Activated CD4-positive, alpha-beta T cell treated with anti-CD3 and anti-CD28 coated beads, Interleukin-10, Interleukin-2, amounts not matched to agents 100 ng/mL and 50 ng/mL, durations not matched to agents 16 hours and 8 hours (primary cell): ENCODE data around the gene ZDHHC11.
A peak's percentile ranks its signal among the peaks of the same experiment; 100 is the strongest.
"Not testable (repeated sequence)": the region's sequence is repeated elsewhere in the genome, so short reads cannot be mapped to it uniquely, and the experiment has no call there.

Experiments
- DNase-seq: peaks from one replicate; pipeline ENCODE4 v3.0.0-alpha.2; 2020

The ZDHHC11 gene

DNA sequence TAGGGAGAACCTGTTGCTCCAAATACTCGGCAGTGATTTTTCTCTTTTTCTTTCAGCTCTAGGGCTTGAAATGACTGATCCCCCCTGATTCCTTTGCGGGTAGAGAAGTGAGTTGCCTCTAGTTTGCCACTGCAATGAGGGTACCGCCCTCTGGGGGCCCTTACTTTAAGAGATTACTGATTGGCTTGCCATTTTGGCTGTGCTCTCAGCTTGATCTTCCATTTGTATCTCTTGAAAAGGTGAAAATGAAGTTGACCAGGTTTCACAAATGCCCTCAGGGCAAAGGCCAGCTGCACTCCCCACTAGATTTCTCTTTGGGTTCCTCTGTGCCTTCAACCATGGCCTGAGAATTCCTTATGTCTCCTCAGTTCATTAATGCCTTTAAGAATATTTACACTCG, 52.8 kb downstream of the ZDHHC11 start:
- DNase-seq, result not testable (repeated sequence)

DNA sequence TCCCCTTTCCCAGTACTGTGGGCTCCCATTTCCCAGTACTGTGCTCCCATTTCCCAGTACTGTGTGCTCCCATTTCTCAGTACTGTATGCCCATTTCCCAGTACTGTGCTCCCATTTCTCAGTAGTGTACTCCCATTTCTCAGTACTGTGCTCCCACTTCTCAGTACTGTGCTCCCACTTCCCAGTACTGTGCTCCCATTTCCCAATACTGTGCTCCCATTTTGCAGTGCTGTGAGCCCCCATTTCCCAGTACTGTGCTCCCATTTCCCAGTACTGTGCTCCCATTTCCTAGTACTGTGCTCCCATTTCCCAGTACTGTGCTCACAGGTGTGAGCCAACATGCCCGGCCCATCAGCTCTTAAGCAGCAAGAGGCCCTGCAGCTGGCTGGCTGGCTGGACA, 54.9 kb downstream of the ZDHHC11 start:
- not testable (repeated sequence) for DNase-seq

DNA sequence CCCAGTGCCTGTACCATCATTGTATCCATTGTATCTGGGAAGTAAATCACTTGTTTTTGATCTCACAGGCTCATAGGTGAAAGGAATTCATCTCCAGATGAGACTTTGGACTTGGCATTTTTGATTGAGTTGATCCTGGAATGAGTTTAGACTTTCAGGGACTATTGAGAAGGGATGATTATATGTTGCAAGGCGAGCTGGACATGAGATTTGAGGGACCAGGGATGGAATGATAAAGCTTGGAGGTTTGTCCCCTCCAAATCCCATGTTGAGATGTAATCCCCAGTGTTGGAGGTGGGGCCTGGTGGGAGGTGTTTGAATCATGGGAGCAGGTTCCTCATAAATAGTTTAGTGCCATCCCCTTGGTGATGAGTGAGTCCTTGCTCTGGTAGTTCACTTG, 55.8 kb downstream of the ZDHHC11 start:
- not testable (repeated sequence) for DNase-seq

DNA sequence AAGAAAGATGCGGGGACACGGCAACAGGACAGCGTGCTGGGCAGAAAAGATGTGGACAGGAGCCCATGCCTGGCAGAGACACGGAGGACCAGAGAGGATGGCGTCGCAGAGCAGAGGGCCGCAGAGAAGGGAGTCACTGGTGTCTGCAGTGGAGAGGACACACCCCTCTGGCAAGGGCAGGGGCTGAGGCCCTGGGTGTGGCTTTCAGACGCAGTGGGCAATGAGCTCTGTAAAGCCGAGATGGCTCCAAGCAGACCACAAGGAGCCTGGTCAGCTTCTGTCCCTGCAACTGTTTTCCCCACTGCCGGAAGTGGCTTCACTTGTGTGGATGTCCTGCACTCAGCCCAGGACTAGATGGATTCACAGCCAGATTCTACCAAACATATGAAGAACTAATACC, 62.1 kb downstream of the ZDHHC11 start:
- not testable (repeated sequence) for DNase-seq

DNA sequence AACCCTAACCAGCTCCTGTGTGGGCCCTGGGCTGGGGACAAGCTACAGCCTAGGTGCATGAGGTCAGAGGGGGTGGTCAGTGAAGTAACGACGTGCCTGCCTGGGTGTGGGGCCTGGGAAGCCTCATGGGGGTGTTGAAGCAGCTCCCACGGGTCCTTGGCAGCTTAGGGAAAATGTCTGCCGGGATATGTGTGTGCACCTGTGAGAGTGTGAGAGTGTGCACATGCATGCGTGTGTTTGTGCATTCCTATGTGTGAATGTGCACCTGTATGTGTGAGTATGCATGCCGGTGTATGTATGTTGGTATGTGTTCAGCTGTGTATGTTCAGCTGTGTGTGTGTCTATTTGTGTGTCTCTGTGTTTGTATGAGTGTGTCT, 62.9 kb downstream of the ZDHHC11 start:
- not testable (repeated sequence) for DNase-seq

DNA sequence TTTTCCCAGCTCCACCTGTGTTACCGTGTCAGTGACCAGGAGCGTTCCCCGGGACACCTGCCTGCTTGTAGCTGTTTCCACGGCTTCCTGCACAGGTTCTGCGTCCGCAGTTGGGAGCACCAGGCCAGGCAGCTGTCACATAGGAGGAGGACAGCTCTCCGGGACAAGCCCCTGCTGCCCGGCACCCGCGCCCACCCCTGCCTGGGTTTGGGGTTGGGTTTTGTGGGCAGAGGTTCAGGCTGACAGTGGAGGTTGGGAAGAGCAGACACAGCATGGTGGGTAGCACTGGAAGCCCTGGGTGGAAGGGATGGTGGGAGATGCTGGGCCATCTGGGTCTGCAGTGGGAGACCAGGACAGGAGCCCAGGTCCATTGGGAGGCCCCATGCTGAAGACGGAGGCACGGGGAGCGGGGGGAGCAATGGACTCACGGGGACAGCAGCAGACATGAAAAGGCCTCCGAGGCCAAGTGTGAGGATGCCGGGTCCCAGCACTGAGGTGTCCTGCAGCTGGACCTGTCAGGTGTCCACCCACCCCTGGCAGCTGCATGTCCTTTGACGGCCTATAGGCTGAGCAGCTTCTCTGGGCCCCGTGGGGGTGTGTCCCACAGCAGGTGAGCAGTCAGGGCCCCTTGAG, 63.4 kb downstream of the ZDHHC11 start:
- DNase-seq, result not testable (repeated sequence)

DNA sequence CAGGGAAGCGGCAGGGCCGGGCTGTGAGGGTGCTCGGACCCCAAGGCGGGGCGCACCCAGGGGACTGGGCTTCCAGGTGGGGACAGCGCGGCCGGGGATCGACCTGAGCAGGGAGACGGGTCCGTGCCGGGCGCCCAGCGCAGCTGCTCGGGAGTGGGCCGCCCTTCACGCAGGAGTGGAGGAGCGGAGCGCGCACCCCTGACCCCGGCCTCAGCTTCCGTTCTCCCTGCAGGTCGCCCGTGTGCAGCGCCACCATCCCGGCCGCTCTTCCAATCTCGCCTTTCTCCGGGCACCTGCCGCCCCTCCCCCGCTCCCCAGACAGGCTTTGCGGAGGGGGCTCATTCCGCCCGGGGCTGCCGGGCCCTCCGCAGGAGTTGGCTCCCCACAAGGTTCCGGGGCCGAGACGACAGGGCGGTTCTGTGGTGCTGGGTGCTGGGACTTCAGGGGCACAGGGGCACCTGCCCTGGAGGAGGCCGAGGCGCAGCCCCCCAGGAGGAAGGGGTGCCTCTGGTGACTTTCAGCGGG, 65.5 kb downstream of the ZDHHC11 start:
- not testable (repeated sequence) for DNase-seq

DNA sequence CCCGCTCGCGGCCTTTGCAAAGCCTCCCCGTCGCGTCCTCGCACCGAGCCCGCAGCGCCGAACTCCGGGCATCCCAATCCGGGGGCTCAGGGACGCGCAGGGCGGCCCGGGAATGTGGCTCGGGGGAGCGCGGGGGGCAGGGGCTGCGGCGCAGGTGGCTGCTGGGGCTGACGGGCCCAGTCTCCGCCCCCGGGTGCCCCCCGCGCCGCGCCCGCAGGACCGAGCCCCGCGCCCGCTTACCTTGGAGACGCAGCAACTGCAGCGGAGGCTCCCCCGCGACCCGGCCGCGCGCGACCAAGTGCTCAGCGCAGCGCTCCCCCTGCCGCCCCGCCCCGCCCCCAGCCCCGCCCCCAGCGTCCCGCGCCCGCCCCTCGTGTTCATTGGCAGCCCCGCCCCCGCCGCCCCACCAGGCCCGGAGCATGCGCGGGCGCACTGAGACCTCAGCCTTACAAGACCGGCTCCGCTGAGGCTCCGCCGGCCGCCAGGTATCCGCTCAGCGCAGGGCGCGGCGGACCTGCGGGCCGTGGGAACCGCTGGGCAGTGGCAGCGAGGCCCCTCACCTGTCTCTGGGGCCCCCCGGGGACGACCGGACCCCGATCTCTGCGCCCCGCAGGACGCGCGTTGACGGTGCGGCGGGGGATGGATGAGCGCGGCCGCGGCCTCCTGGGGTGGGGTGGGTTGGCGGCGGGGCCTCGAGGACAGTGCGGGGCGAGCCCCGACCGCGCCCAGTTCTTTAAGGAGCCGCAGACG, 66.2 kb downstream of the ZDHHC11 start, which contains the start of gene ZDHHC11B:
Gene ZDHHC11B (minus strand): TSS at position 302 of the 750 bp plus-strand sequence. CDS start 17,810 bp downstream, outside the sequence.
- DNase-seq, result peak; percentile 92

DNA sequence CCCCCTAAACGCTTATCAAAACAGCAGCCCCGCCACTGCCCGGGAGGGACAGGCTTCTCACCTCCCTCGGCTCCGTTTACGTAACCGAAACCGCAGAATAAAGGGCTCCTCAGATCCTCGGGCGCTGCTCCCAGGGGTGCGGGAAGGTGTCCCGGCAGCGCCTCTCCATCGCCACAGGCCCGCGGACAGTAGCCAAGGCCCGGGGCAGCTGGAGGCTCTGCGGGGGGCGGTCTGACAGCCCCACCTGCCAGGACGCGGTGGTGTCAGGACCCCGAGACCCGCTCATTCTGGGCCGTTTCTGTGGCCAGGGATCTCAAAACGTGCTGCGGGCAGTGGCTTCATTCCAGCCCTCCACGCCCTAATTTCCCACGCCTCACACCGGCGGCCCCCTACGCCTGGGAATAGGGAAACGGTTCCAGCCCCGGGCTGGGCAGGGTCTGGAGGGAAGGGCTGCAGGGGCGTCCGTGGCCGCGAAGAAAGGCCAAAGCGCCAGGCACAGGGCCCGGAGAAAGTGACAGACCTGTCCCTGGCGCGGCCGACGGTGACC, 66.8 kb downstream of the ZDHHC11 start:
- DNase-seq, result not testable (repeated sequence)

DNA sequence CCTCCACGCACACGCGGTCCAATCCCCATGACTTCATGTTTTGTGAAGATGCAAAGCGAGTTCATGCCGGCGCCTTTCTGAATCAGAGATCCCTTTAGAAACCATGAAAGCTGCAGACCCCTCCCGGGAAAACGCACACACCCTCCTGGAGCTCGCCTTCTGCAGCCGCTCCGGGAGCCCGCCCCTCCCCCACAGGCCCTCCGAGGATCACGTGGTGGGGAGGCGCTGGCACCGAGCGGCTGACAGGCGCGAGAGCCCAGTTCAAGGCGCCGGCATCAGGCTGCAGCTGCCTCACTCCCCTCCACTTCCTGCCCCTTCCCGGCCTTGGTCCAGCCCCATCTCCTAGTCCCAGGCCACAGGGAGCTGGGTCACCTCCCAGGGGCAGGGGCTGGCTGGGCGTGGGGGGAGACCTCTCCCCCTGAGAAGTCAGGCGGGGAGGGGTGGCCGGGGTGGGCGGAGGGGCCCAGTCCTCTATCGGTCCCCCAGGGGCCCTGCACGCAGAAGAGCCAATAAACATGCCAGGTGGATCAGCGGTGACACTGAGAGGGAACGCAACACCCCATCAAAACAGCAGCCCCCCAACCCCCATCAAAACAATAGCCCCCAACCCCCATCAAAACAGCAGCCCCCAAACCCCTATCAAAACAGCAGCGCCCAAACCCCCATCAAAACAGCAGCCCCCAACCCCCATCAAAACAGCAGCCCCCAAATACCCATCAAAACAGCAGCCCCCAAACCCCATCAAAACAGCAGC, 67.6 kb downstream of the ZDHHC11 start:
- peak; percentile 31 for DNase-seq

DNA sequence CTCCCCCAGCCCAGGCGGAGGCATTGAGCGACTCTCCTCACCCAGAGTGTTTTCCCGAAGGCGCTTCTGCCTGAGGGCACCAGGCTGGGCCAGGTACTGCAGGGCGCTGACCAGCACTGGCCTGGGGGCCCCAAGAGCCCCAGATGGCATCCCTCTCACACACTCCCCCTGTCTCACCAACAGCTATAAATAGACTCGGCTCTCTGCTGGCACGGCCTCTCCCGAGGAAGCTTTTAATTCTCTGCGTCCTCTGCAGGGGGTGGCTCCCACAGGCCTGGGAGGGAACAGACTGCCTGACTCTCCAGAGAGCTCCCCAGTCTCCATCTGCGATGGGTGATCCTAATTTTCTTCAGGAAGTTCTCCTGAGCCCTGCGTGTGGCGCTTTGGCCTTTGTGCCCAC, 68.4 kb downstream of the ZDHHC11 start:
- not testable (repeated sequence) for DNase-seq

DNA sequence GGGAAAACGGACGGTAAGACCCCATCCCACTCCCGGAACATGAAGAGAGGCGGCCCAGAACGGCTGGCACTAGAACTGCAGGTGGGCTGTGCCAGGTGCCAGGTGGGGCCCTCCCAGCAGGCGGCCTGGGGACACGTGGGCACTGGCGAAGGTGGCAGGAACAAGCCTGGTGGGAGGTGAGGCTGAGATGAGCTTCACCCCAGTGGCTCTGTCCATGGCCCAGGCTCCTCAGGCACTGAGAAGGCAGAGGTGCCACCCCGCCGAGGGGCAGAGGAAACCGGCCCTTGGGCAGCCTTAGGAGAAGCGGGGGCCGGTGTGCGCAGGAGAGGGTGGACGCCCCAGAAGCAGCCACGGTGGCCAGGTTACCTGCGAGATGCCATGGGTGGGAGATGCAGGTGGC, 70.2 kb downstream of the ZDHHC11 start:
- DNase-seq, result not testable (repeated sequence)

DNA sequence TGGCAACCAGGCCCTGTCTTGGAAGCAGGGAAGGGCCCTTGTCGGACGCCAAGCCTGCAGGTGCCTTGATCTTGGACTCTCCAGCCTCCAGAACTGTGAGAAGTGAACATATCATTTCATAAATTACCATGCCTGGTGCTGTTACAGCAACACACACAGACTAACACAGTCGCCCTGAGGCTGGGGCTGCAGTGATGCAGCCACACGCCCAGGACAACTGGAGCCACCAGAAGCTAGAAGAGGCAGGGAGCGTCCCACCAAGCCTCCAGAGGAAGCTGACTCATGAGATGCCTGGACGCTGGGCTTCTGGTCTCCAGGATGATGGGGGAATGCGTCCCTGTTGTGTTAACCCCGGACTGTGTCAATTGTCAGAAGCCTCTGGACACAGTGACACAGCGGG, 71.8 kb downstream of the ZDHHC11 start:
- DNase-seq, result not testable (repeated sequence)

DNA sequence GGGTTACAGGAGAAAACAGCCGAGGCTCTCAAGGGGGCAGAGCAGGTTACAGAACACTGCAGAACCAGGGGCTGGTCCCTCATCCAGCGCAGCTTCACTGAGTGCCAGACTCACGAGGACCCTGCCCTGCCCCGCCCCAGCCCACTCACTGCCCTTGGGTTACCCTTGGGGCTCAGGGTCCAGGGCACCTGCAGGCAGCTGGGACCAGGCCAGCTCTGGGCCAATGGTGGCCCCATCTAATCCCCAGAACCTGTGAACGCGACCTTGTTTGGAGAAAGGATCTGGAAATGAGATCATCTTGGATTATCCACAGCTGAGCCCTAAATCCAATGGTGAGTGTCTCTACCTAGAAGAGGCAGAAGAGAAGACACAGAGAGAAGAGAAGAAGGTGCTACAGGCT, 72.4 kb downstream of the ZDHHC11 start:
- DNase-seq, result not testable (repeated sequence)

DNA sequence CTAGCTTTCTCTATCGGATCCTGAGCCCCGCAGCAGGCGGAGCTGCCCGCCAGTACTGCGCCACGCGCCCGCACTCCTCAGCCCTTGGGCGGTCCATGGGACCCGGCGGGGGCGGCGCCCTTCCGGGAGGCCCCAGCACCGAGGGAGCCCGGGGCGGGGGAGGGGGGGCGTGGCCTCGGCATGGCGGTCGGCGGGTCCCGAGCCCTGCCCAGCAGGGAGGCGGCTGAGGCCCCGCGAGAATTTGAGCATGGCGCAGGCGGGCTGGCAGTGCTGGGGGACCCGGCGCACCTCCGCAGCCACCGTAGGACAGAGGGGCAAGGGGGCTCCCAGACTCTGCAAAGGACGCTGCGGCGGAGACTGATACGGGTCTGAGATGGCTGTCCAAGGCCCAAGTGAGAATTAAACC, 73.0 kb downstream of the ZDHHC11 start:
- DNase-seq, result no peak

DNA sequence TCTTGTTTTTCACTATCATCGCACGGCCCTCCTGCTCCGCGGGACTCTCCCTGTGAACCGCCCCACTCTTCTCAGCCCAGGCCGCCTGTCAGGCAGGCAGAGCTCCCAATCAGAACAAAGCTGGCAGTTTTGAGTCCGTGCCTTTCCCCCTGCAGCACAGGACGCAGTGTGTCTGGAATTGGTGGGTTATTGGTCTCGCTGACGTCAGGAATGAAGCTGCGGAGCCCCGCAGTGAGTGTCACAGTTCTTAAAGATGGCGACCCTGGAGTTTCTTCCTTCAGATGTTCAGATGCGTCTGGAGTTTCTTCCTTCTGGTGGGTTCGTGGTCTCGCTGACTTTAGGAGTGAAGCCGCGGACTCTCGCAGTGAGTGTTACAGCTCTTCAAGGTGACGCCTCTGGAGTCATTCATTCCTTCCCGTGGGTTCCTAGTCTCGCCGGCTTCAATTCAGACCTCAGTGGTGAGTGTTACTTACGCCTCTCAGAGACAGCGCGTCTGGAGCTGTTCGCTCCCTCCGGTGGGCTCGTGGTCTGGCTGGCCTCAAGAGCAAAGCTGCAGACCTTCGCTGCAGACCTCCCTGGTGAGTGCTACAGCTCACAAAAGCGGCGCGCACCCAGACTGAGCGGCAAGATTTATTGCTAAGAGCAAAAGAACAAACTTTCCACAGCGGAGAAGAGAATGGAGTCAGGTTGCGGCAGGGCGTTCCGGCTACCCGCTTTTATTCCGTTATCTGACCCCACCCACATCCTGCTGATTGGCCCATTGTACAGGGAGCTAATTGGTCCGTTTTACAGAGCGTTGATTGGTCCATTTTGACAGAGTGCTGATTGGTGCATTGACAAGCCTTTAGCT, 73.7 kb downstream of the ZDHHC11 start:
- no peak for DNase-seq

DNA sequence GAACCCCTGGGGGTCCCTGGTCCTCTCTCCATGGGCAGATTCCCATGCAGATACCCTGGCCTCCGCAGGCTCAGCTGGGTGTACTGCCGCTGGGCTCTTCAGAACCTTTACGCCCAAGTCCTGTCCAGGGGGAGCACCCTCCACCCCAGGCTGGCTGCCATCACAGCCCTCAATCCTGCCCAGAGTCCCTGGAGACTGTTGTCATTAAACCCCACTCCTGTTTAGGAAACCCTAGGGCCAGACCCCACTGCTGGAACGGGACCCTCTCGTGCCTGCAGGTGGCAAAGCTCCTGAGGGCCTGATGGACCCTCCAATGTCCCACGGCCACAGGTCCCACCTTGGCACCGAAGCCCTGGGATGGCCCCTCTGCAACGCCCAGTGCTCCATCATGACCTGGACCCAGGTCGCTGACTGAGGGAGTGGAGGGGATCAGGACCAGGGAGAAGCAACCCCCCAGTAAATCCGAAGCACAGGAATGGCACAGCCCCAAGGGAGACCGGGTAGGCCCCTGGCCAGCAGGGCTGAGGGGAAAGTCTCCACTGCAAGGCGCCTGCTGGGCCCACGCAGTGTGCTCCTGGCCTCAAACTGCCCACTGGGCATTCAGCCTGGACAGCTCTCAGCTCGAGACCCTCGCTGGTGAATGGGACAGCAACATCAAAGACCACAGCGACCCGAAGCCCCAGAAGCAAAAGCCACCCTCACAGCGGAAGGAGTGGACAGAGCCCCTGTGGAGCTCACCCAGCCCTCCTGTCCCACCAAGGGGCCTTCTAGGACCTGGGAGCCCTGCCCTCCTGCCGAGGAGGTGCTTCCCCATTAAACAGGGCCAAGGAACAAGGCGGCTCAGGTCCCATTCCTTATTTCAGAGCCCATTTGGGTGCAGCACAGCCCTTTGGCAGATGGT, 74.6 kb downstream of the ZDHHC11 start:
- no peak for DNase-seq

DNA sequence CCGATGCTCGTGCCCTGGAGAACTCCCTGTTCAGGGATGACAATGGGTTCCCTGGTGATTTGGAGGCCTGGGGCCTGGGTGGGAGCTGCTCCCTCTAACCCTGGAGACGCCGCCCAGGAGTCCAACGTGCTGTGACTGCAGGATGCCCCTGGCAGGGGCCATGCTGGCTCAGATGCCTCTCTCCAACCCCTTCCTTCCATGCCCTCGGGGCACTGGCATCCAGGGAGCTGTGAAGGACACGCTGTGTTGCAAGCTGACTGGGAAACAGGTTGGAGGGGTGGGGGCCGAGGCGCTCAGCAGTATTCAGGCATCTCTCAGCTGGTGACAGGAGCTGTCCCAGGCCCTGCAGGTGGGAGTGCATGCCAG, 75.2 kb downstream of the ZDHHC11 start:
- DNase-seq, result not testable (repeated sequence)

DNA sequence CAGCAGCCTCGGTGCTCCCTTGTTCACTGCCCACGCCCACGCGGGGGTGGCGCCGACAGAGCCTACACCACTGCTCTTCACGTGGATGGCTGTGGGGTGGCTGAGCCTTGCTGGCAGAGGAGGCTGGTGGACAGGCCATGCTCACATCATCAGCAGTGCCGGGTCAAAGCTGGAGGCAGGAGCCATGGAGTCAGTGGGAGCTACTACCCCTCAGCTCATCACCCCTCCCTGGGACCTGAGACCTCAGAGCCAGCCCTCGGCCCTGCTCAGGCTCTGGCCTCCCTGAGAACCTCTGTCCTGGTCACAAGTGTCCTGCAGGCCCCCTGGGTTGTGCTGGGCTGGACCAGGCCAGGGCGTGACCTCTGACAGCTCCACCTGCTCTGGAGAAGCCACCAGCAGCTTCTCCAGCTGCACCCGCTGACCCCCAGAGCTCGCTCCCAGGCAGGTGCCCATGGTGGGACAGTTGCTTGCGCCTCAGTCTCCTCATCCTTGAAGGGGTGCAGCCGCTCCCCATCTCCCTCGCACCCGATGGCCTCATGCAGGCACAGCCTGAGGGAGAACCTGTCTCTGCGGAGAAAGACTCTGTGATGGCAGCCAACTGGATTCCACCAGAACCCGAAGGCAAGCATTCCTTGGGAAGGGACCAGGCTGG, 75.8 kb downstream of the ZDHHC11 start:
- not testable (repeated sequence) for DNase-seq

DNA sequence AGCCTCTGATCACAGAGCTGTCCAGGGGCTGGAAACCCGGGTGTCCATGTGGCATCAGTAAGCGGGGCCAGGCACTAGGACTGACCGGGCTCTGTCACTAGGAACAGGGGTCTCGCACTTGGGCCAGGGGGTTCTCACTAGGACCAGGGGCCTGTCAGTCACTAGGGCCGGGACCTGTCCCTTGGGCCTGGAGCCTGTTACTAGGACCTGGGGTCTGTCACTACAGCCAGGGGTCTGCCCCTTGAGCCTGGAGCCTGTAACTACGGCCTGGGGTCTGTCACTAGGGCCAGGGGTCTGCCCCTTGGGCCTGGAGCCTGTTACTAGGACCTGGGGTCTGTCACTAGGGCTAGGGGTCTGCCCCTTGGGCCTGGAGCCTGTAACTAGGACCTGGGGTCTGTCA, 76.5 kb downstream of the ZDHHC11 start:
- not testable (repeated sequence) for DNase-seq
